WTC11 (cell line): ENCODE results near the gene GPR63.

Experiments
- CTCF ChIP-seq: fragments of 200-600 bp; IDR thresholded peaks from 2 replicates; pipeline ENCODE4 v1.8.0; 2022; ENCODE audit warnings: antibody characterized with exemption
- ETV6 ChIP-seq: sonication (generic); formaldehyde crosslinking; IDR thresholded peaks from 2 replicates; pipeline ENCODE4 v1.8.1; 2022; ENCODE audit warnings: mild to moderate bottlenecking, missing genetic modification reagents
- MLX ChIP-seq: sonication (generic); formaldehyde crosslinking; IDR thresholded peaks from 2 replicates; pipeline ENCODE4 v1.8.1; 2023; ENCODE audit warnings: mild to moderate bottlenecking, missing genetic modification reagents, moderate library complexity
- NR2C2 ChIP-seq: sonication (generic); formaldehyde crosslinking; IDR thresholded peaks from 2 replicates; pipeline ENCODE4 v1.8.0; 2022; ENCODE audit warnings: mild to moderate bottlenecking, missing genetic modification reagents
- PRRX2 ChIP-seq: fragments of 250-450 bp; sonication (Bioruptor Pico); IDR thresholded peaks from 2 replicates; pipeline ENCODE4 v1.8.0; 2021; ENCODE audit warnings: mild to moderate bottlenecking
- STAT6 ChIP-seq: sonication (generic); formaldehyde crosslinking; conservative IDR thresholded peaks from 2 replicates; pipeline ENCODE4 v1.8.1; 2023; ENCODE audit warnings: mild to moderate bottlenecking, low read depth, missing genetic modification reagents, moderate library complexity

GRCh38 chr6:96766769-96767168, 70.5 kb downstream of the GPR63 start:
- TF ChIP-seq STAT6 = no peak
- TF ChIP-seq CTCF = no peak
- TF ChIP-seq ETV6 (CRISPR knock-in tag) = no peak
- no peak for TF ChIP-seq MLX (CRISPR knock-in tag)
- no peak for TF ChIP-seq PRRX2 (CRISPR knock-in tag)
- no peak for TF ChIP-seq NR2C2 (CRISPR knock-in tag)
